Aorta (tissue), 5 donors: ENCODE data around the gene KRT13. TPM values are rescaled to one million over a fixed set of nuclear protein-coding genes. Genes with fewer than 3 reads are reported as not detected.

Experiments used
- ATAC-seq: fragments of 200-7000 bp; cut with Tn5 transposase; one replicate; pipeline ENCODE4 v1.9.1; 2022; ENCODE audit warnings: moderate library complexity; ENCODE audit not compliant: low FRiP score
- DNase-seq, 2 donors: peaks; one replicate each; pipeline ENCODE4 v3.0.0-alpha.2; 2020
- H3K27ac ChIP-seq, 2 donors: one replicate each; pipeline ENCODE4 v1.5.1; 2013; ENCODE audit warnings: low read length in 2 of 2, mild to moderate bottlenecking in 2 of 2, moderate library complexity in 2 of 2, control low read depth in 1 of 2, inconsistent platforms in 1 of 2, low read depth in 1 of 2
- H3K27me3 ChIP-seq, 2 donors: one replicate each; pipeline ENCODE4 v1.6.1; 2013; ENCODE audit warnings: control low read depth in 1 of 2, low read length in 1 of 2, mild to moderate bottlenecking in 1 of 2, moderate library complexity in 1 of 2; ENCODE audit not compliant: insufficient read depth in 2 of 2, control insufficient read depth in 1 of 2
- H3K36me3 ChIP-seq, 2 donors: one replicate each; pipeline ENCODE4 v1.6.1; 2013; ENCODE audit warnings: control low read depth in 1 of 2, low read length in 1 of 2, mild to moderate bottlenecking in 1 of 2; ENCODE audit not compliant: insufficient read depth in 2 of 2, control insufficient read depth in 1 of 2
- H3K4me1 ChIP-seq, 2 donors: one replicate each; pipeline ENCODE4 v1.6.1; 2013; ENCODE audit warnings: low read length in 2 of 2, control low read depth in 1 of 2, mild to moderate bottlenecking in 1 of 2, moderate library complexity in 1 of 2; ENCODE audit not compliant: insufficient read depth in 2 of 2, control insufficient read depth in 1 of 2
- H3K4me3 ChIP-seq, 2 donors: one replicate each; pipeline ENCODE4 v1.5.1; 2013; ENCODE audit warnings: low read length in 2 of 2, control low read depth in 1 of 2, mild to moderate bottlenecking in 1 of 2
- H3K9me3 ChIP-seq: one replicate; pipeline ENCODE4 v1.6.1; 2013; ENCODE audit warnings: mild to moderate bottlenecking, low read length; ENCODE audit not compliant: control insufficient read depth
- WGBS, 2 donors: extraction: QIAGEN DNeasy Blood & Tissue Kit; methylation state at CpG; one replicate each; pipeline ENCODE4 v1.1.7; 2013; 5-methylcytosine and 5-hydroxymethylcytosine counted together
- intact Hi-C, 2 donors: fragments of 100-400 bp; cut with DNase I; formaldehyde crosslinking; loops; one replicate each; pipeline versions ENCODE4 v1.14.2 to v1.15.0; 2022
- polyA plus RNA-seq, 2 donors: library from polyadenylated mRNA; stranded (reverse); fragments of 200-250 nt; gene quantifications; one replicate each; pipeline ENCODE4 v1.2.3, GENCODE V29; 2013
- total RNA-seq, 2 donors: library from RNA; stranded (reverse); fragmentation: NEBNext Ultra II Directional; extraction: Animal tissue kit (Norgen Biotek cat#: 25700); gene quantifications; one replicate each; pipeline ENCODE4 v1.2.1, GENCODE V29; 2021
- donor health status: healthy with polysubstance abuse.
- donor health status: Bipolar disorder and iron deficiency.
- donor health status: DM: no; HTN: no; CAD: no.
- donor health status: DM: no; HTN: no; CAD: no.
- donor health status: DM: yes; HTN: yes; CAD: no.

The KRT13 gene
- total and polyA plus RNA-seq, 4 donors, result 11.4 to 38.3 TPM; not detected in 2

- intact Hi-C loops, result no loop called here
- H3K4me3 ChIP-seq, result no peak overlapping the region
- H3K36me3 ChIP-seq, result no peaks in the 10 kb centered on the region
- WGBS, 2 donors, result 75 to 81% methylated on average over 7 of the region's 7 CpGs
- no peak overlapping the region for H3K27ac ChIP-seq
- ATAC-seq (no peak), DNase-seq (peak in 1 of 2 donors; percentile 29)
- no peaks in the 10 kb centered on the region for H3K9me3 ChIP-seq
- no peaks in the 10 kb centered on the region for H3K4me1 ChIP-seq
- no peaks in the 10 kb centered on the region for H3K27me3 ChIP-seq
Observed at GRCh38 chr17:41534899-41535546, 29.6 kb upstream of the KRT13 start.

DNA sequence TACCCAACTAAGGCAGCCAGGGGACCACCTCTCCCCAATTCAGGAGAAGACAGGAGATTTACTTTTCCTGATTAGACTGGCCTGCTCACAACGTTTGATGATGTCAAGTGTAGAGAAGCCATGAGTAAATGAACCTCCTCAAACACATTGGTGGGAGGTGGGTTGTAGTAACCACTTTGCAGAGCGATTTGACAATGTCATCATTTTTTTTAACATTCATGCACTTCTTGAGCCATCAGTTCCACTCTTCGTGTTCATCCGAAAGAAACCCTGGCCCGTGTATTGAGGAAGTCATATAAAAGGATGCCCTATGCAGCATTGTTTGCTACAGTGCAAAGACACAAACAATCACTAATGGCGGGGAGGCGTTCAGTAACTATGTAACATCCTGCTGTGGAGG is 28.2 kb upstream of the KRT13 start:
- no peaks in the 10 kb centered on the region for H3K27me3 ChIP-seq
- H3K4me1 ChIP-seq, result no peaks in the 10 kb centered on the region
- no peaks in the 10 kb centered on the region for H3K36me3 ChIP-seq
- no peak overlapping the region for H3K4me3 ChIP-seq
- 89 to 91% methylated on average over 7 of the region's 7 CpGs for WGBS, 2 donors
- DNase-seq, result peak in 1 of 2 donors; percentile 4
- no peak for ATAC-seq
- H3K9me3 ChIP-seq, result no peaks in the 10 kb centered on the region
- H3K27ac ChIP-seq, result no peak overlapping the region
- intact Hi-C loops, result no loop called here

- Histone ChIP-seq H3K36me3 (no peaks in the 10 kb centered on the region), H3K9me3 (no peaks in the 10 kb centered on the region), H3K27me3 (peaks cover 0 to under 1% of the 10 kb centered on the region in 2 donors), H3K4me3 (no peak overlapping the region), H3K27ac (no peak overlapping the region), H3K4me1 (no peaks in the 10 kb centered on the region)
- intact Hi-C loops, result no loop called here
- 85 to 93% methylated on average over 9 of the region's 9 CpGs for WGBS, 2 donors
- ATAC-seq (no peak), DNase-seq (peak in 1 of 2 donors; percentile 9)
Observed at GRCh38 chr17:41532947-41533570, 27.6 kb upstream of the KRT13 start.

DNA sequence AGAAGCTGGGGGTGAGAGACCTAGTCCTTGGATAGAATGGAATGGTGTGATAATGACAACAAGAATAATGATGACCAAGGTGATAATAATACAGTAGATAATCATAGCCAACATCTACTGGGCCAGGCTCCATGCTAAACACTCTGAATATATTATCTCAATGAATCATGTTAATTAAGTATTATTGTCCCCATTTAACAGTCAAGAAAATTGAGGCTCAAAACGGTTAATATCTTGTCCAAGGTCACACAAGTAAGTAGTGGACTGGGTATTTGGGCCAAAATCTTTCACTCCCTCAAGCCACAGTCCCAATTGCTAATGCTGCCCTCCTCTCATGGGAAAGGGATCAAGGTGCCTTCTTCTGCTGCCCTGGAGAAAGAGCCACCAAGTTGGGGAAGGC is 26.6 kb upstream of the KRT13 start:
- intact Hi-C loops, result no loop called here
- ATAC-seq (no peak), DNase-seq (no peak)
- WGBS, 2 donors, result 79 to 81% methylated on average over 1 of the region's 1 CpG
- Histone ChIP-seq H3K36me3 (no peaks in the 10 kb centered on the region), H3K27me3 (peaks cover 0 to 3% of the 10 kb centered on the region in 2 donors), H3K4me3 (no peak overlapping the region), H3K4me1 (no peaks in the 10 kb centered on the region), H3K27ac (no peak overlapping the region), H3K9me3 (no peaks in the 10 kb centered on the region)

DNA sequence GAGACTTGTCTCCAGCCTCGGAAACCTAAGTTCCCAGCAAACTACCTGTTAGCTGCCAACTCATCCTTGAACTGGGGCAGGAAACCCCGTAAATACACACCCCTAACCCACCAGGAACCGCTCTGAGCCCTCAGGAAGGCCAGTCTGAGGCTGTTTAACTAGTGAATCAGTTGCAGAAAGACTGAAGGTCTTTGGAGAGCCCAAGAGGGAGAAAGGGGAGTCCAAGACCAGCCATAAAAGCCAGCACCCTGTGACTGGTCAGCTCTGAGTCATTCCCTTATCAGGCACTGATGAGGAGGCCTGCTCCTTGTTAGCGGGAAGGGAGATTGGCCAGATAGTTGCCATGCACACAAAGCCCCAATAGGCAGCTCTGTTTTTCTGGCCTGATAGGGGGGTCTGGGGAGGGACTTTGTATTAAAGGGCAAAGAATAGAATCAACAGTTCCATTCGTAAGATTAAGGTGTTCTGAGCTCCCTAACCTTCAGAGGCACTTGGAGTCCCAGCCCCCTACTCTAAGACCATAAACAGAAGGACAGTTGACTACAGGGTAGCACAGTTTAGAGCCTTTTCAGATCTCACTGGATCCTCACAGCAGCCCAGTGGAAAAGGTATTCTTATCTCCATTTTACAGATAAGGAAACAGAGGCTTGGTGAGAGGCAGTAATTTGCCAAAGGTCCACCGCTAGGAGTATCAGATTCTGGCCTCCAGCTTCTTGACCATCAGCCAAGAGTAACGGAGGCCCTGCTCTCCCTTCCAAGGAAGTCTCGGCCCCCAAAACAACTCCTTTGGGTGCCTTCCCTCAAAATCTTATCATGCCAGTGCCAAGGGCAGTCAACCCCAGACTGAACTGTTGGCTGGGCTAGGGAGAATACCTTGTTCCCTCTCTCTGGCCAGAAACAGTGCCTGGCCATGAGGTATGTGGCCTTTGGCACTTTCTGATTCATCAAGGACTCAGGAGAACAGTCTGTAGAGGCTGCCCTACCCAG is 24.9 kb upstream of the KRT13 start:
- intact Hi-C loops, result no loop called here
- peak in 1 of 2 donors; percentile 71 for DNase-seq
- peaks cover 0 to 3% of the 10 kb centered on the region in 2 donors for H3K27me3 ChIP-seq
- no peak overlapping the region for H3K27ac ChIP-seq
- no peaks in the 10 kb centered on the region for H3K9me3 ChIP-seq
- H3K4me1 ChIP-seq, result no peaks in the 10 kb centered on the region
- no peak overlapping the region for H3K4me3 ChIP-seq
- peak; percentile 69 for ATAC-seq
- WGBS, 2 donors, result 39 to 51% methylated on average over 8 of the region's 8 CpGs
- H3K36me3 ChIP-seq, result no peaks in the 10 kb centered on the region

- no peak overlapping the region for H3K27ac ChIP-seq
- peaks cover 0 to 3% of the 10 kb centered on the region in 2 donors for H3K27me3 ChIP-seq
- no peaks in the 10 kb centered on the region for H3K4me1 ChIP-seq
- ATAC-seq (no peak), DNase-seq (no peak)
- H3K9me3 ChIP-seq, result no peaks in the 10 kb centered on the region
- H3K36me3 ChIP-seq, result no peaks in the 10 kb centered on the region
- 95 to 99% methylated on average over 5 of the region's 5 CpGs for WGBS, 2 donors
- H3K4me3 ChIP-seq, result no peak overlapping the region
- intact Hi-C loops, result no loop called here
Observed at GRCh38 chr17:41529491-41529915, 24.1 kb upstream of the KRT13 start.

DNA sequence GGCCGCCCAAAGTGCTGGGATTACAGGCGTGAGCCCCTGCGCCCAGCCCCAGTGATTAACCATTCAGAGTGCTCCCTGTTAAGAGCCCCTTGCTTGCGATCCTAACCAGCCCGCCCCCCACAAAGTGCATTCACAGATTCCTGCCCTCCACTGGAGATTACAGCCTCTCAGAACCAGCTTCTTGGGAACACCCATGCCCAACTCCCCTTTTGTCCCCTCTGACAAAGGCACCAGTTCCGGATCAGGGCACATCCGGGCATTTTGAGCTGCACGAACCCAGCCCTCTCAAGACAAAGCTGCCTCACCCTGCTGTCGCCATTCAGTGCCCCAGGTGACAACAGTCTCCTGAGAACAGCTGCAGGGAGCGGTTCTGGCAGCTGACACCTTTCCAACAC is 23.5 kb upstream of the KRT13 start:
- Histone ChIP-seq H3K27me3 (peaks cover 0 to 3% of the 10 kb centered on the region in 2 donors), H3K9me3 (no peaks in the 10 kb centered on the region), H3K36me3 (no peaks in the 10 kb centered on the region), H3K27ac (no peak overlapping the region), H3K4me1 (no peaks in the 10 kb centered on the region), H3K4me3 (no peak overlapping the region)
- no peak for ATAC-seq
- no peak for DNase-seq
- intact Hi-C loops, result no loop called here
- 90 to 93% methylated on average over 10 of the region's 10 CpGs for WGBS, 2 donors

GRCh38 chr17:41527063-41528023 is 21.9 kb upstream of the KRT13 start:
- ATAC-seq (peak; percentile 37), DNase-seq (no peak)
- intact Hi-C loops, result no loop called here
- Histone ChIP-seq H3K4me3 (no peak overlapping the region), H3K27me3 (peaks cover 0 to 3% of the 10 kb centered on the region in 2 donors), H3K36me3 (no peaks in the 10 kb centered on the region), H3K4me1 (no peaks in the 10 kb centered on the region), H3K27ac (no peak overlapping the region), H3K9me3 (no peaks in the 10 kb centered on the region)
- WGBS, 2 donors, result 14 to 18% methylated on average over 43 to 62 of the region's 62 CpGs
